GM20000 (cell line): ENCODE measurements around the gene TGFB3.

Source experiments
- DNase-seq: peaks from one replicate; pipeline ENCODE4 v3.0.0; 2012; ENCODE audit warnings: low spot score
- CTCF ChIP-seq: IDR thresholded peaks from 2 replicates; pipeline ENCODE4 v1.5.1; 2012; ENCODE audit warnings: mild to moderate bottlenecking, control low read depth; ENCODE audit errors: extremely low read depth, missing control alignments

TGFB3 gene

GRCh38 chr14:75915045-75915444 is 66.8 kb downstream of the TGFB3 start:
- DNase-seq: no peak
- TF ChIP-seq CTCF: no peak

- DNase-seq: no peak
Measured at GRCh38 chr14:75913183-75913582, 68.6 kb downstream of the TGFB3 start.

GRCh38 chr14:75911883-75912282 is 69.9 kb downstream of the TGFB3 start:
- DNase-seq: no peak

More at GRCh38 chr14:75913183-75913582, 68.6 kb downstream of the TGFB3 start:
- no peak for TF ChIP-seq CTCF

GRCh38 chr14:75910048-75910447 is 71.7 kb downstream of the TGFB3 start:
- no peak for DNase-seq
- TF ChIP-seq CTCF: no peak

More at GRCh38 chr14:75911883-75912282, 69.9 kb downstream of the TGFB3 start:
- TF ChIP-seq CTCF: no peak

GRCh38 chr14:75909630-75910029 is 72.2 kb downstream of the TGFB3 start:
- no peak for TF ChIP-seq CTCF
- DNase-seq: no peak
